ENCODE measurements around the gene KAT2B.

Gene KAT2B

GRCh38 chr3:20137647-20138046 lies 97.4 kb downstream of the KAT2B start:
- H3K4me2 ChIP-seq (ENCODE audit: low read length), result no peak overlapping the region
- no peak overlapping the region for H3K9ac ChIP-seq (ENCODE audit: low read depth, low read length)
- no peaks in the 10 kb centered on the region for H3K27me3 ChIP-seq (ENCODE audit: control insufficient read depth, insufficient read depth, low read length)
- H3K4me3 ChIP-seq (ENCODE audit: low read length), result no peak overlapping the region
- no peaks in the 10 kb centered on the region for H3K4me1 ChIP-seq (ENCODE audit: control insufficient read depth, insufficient read depth, low read length)
- no peaks in the 10 kb centered on the region for H3K9me3 ChIP-seq (replicated peaks; ENCODE audit: low read length)
- peaks cover 2% of the 10 kb centered on the region for H3K36me3 ChIP-seq (ENCODE audit: insufficient read depth, low read length)

GRCh38 chr3:20140881-20141280 lies 100.6 kb downstream of the KAT2B start:
- Histone ChIP-seq H3K9me3 (replicated peaks; ENCODE audit: low read length) (no peaks in the 10 kb centered on the region), H3K4me1 (ENCODE audit: control insufficient read depth, insufficient read depth, low read length) (no peaks in the 10 kb centered on the region), H3K36me3 (ENCODE audit: insufficient read depth, low read length) (peaks cover 2% of the 10 kb centered on the region), H3K27me3 (ENCODE audit: control insufficient read depth, insufficient read depth, low read length) (no peaks in the 10 kb centered on the region), H3K4me3 (ENCODE audit: low read length) (no peak overlapping the region), H3K4me2 (ENCODE audit: low read length) (no peak overlapping the region), H3K9ac (ENCODE audit: low read depth, low read length) (no peak overlapping the region)

- H3K4me1 ChIP-seq (ENCODE audit: control insufficient read depth, insufficient read depth, low read length), result no peaks in the 10 kb centered on the region
- H3K4me3 ChIP-seq (ENCODE audit: low read length), result no peak overlapping the region
- peaks cover 2% of the 10 kb centered on the region for H3K36me3 ChIP-seq (ENCODE audit: insufficient read depth, low read length)
- no peak overlapping the region for H3K4me2 ChIP-seq (ENCODE audit: low read length)
- H3K9ac ChIP-seq (ENCODE audit: low read depth, low read length), result no peak overlapping the region
- H3K9me3 ChIP-seq (replicated peaks; ENCODE audit: low read length), result no peaks in the 10 kb centered on the region
- H3K27me3 ChIP-seq (ENCODE audit: control insufficient read depth, insufficient read depth, low read length), result no peaks in the 10 kb centered on the region
These were observed 101.1 kb downstream of the KAT2B start for GRCh38 chr3:20141316-20141715.

- H3K4me2 ChIP-seq (ENCODE audit: low read length), result no peak overlapping the region
- H3K27me3 ChIP-seq (ENCODE audit: control insufficient read depth, insufficient read depth, low read length), result no peaks in the 10 kb centered on the region
- H3K4me3 ChIP-seq (ENCODE audit: low read length), result no peak overlapping the region
- no peak overlapping the region for H3K9ac ChIP-seq (ENCODE audit: low read depth, low read length)
- no peaks in the 10 kb centered on the region for H3K4me1 ChIP-seq (ENCODE audit: control insufficient read depth, insufficient read depth, low read length)
- H3K36me3 ChIP-seq (ENCODE audit: insufficient read depth, low read length), result peaks cover 2% of the 10 kb centered on the region
- H3K9me3 ChIP-seq (replicated peaks; ENCODE audit: low read length), result no peaks in the 10 kb centered on the region
These were observed 101.6 kb downstream of the KAT2B start for GRCh38 chr3:20141851-20142250.

- no peak overlapping the region for H3K9ac ChIP-seq (ENCODE audit: low read depth, low read length)
- H3K9me3 ChIP-seq (replicated peaks; ENCODE audit: low read length), result no peaks in the 10 kb centered on the region
- peaks cover 2% of the 10 kb centered on the region for H3K36me3 ChIP-seq (ENCODE audit: insufficient read depth, low read length)
- H3K27me3 ChIP-seq (ENCODE audit: control insufficient read depth, insufficient read depth, low read length), result no peaks in the 10 kb centered on the region
- H3K4me3 ChIP-seq (ENCODE audit: low read length), result no peak overlapping the region
- H3K4me2 ChIP-seq (ENCODE audit: low read length), result no peak overlapping the region
- no peaks in the 10 kb centered on the region for H3K4me1 ChIP-seq (ENCODE audit: control insufficient read depth, insufficient read depth, low read length)
These were observed 102.3 kb downstream of the KAT2B start for GRCh38 chr3:20142517-20142916.

- Histone ChIP-seq H3K4me1 (ENCODE audit: control insufficient read depth, insufficient read depth, low read length) (no peaks in the 10 kb centered on the region), H3K9me3 (replicated peaks; ENCODE audit: low read length) (no peaks in the 10 kb centered on the region), H3K4me2 (ENCODE audit: low read length) (no peak overlapping the region), H3K9ac (ENCODE audit: low read depth, low read length) (no peak overlapping the region), H3K4me3 (ENCODE audit: low read length) (no peak overlapping the region), H3K36me3 (ENCODE audit: insufficient read depth, low read length) (peaks cover 2% of the 10 kb centered on the region), H3K27me3 (ENCODE audit: control insufficient read depth, insufficient read depth, low read length) (no peaks in the 10 kb centered on the region)
These were observed 103.3 kb downstream of the KAT2B start for GRCh38 chr3:20143519-20143918.

GRCh38 chr3:20145874-20146273 lies 105.6 kb downstream of the KAT2B start:
- Histone ChIP-seq H3K27me3 (ENCODE audit: control insufficient read depth, insufficient read depth, low read length) (no peaks in the 10 kb centered on the region), H3K36me3 (ENCODE audit: insufficient read depth, low read length) (no peaks in the 10 kb centered on the region)

GRCh38 chr3:20146301-20146700 lies 106.1 kb downstream of the KAT2B start:
- Histone ChIP-seq H3K9me3 (replicated peaks; ENCODE audit: low read length) (no peaks in the 10 kb centered on the region), H3K9ac (ENCODE audit: low read depth, low read length) (no peak overlapping the region), H3K36me3 (ENCODE audit: insufficient read depth, low read length) (no peaks in the 10 kb centered on the region), H3K27me3 (ENCODE audit: control insufficient read depth, insufficient read depth, low read length) (no peaks in the 10 kb centered on the region), H3K4me3 (ENCODE audit: low read length) (no peak overlapping the region), H3K4me1 (ENCODE audit: control insufficient read depth, insufficient read depth, low read length) (no peaks in the 10 kb centered on the region), H3K4me2 (ENCODE audit: low read length) (no peak overlapping the region)

More at GRCh38 chr3:20145874-20146273, 105.6 kb downstream of the KAT2B start:
- H3K9me3 ChIP-seq (replicated peaks; ENCODE audit: low read length), result no peaks in the 10 kb centered on the region
- no peak overlapping the region for H3K4me2 ChIP-seq (ENCODE audit: low read length)
- H3K9ac ChIP-seq (ENCODE audit: low read depth, low read length), result no peak overlapping the region
- no peak overlapping the region for H3K4me3 ChIP-seq (ENCODE audit: low read length)
- no peaks in the 10 kb centered on the region for H3K4me1 ChIP-seq (ENCODE audit: control insufficient read depth, insufficient read depth, low read length)

GRCh38 chr3:20147361-20147760 lies 107.1 kb downstream of the KAT2B start:
- Histone ChIP-seq H3K4me3 (ENCODE audit: low read length) (no peak overlapping the region), H3K4me2 (ENCODE audit: low read length) (no peak overlapping the region), H3K9ac (ENCODE audit: low read depth, low read length) (no peak overlapping the region), H3K36me3 (ENCODE audit: insufficient read depth, low read length) (no peaks in the 10 kb centered on the region), H3K27me3 (ENCODE audit: control insufficient read depth, insufficient read depth, low read length) (no peaks in the 10 kb centered on the region), H3K4me1 (ENCODE audit: control insufficient read depth, insufficient read depth, low read length) (no peaks in the 10 kb centered on the region), H3K9me3 (replicated peaks; ENCODE audit: low read length) (no peaks in the 10 kb centered on the region)

GRCh38 chr3:20148466-20148865 lies 108.2 kb downstream of the KAT2B start:
- H3K4me3 ChIP-seq (ENCODE audit: low read length), result no peak overlapping the region
- no peak overlapping the region for H3K9ac ChIP-seq (ENCODE audit: low read depth, low read length)
- no peak overlapping the region for H3K4me2 ChIP-seq (ENCODE audit: low read length)
- H3K9me3 ChIP-seq (replicated peaks; ENCODE audit: low read length), result no peaks in the 10 kb centered on the region
- no peaks in the 10 kb centered on the region for H3K4me1 ChIP-seq (ENCODE audit: control insufficient read depth, insufficient read depth, low read length)
- H3K27me3 ChIP-seq (ENCODE audit: control insufficient read depth, insufficient read depth, low read length), result no peaks in the 10 kb centered on the region
- H3K36me3 ChIP-seq (ENCODE audit: insufficient read depth, low read length), result no peaks in the 10 kb centered on the region

- Histone ChIP-seq H3K9me3 (replicated peaks; ENCODE audit: low read length) (no peaks in the 10 kb centered on the region), H3K9ac (ENCODE audit: low read depth, low read length) (no peak overlapping the region), H3K27me3 (ENCODE audit: control insufficient read depth, insufficient read depth, low read length) (no peaks in the 10 kb centered on the region), H3K4me2 (ENCODE audit: low read length) (no peak overlapping the region), H3K4me3 (ENCODE audit: low read length) (no peak overlapping the region), H3K4me1 (ENCODE audit: control insufficient read depth, insufficient read depth, low read length) (no peaks in the 10 kb centered on the region), H3K36me3 (ENCODE audit: insufficient read depth, low read length) (peaks cover 9% of the 10 kb centered on the region)
These were observed 113.8 kb downstream of the KAT2B start for GRCh38 chr3:20154078-20154477.

GRCh38 chr3:20154928-20155327 lies 114.7 kb downstream of the KAT2B start:
- H3K36me3 ChIP-seq (ENCODE audit: insufficient read depth, low read length), result peaks cover 9% of the 10 kb centered on the region
- H3K4me3 ChIP-seq (ENCODE audit: low read length), result no peak overlapping the region
- H3K4me2 ChIP-seq (ENCODE audit: low read length), result no peak overlapping the region
- H3K9me3 ChIP-seq (replicated peaks; ENCODE audit: low read length), result no peaks in the 10 kb centered on the region
- H3K4me1 ChIP-seq (ENCODE audit: control insufficient read depth, insufficient read depth, low read length), result no peaks in the 10 kb centered on the region
- no peaks in the 10 kb centered on the region for H3K27me3 ChIP-seq (ENCODE audit: control insufficient read depth, insufficient read depth, low read length)
- no peak overlapping the region for H3K9ac ChIP-seq (ENCODE audit: low read depth, low read length)

Measured in skeletal muscle satellite cell (primary cell).